ENCODE results near the gene CRLF2. TPM values are rescaled to one million over a fixed set of nuclear protein-coding genes. Genes with fewer than 3 reads are reported as not detected.
"Not testable (repeated sequence)": the region's sequence is repeated elsewhere in the genome, so short reads cannot be mapped to it uniquely, and the experiment has no call there.

Gene CRLF2
- total and polyA plus RNA-seq, 10 of the 15 experiments (the other 5 are each of a cell fraction or from before 2014, with no cell fraction given) = 2.7 to 7.2 (median 4.5) TPM

- TF ChIP-seq NRF1 (conservative IDR thresholded peaks at IDR 0.05; ENCODE audit: low read depth, low read length) = no peak
- TF ChIP-seq RELA (IDR thresholded peaks at IDR 0.05; ENCODE audit: borderline replicate concordance, partially characterized antibody) = no peak
Observed at GRCh38 chrX:1182211-1182610, 30.2 kb downstream of the CRLF2 start (continued).

- RAD21 ChIA-PET (ENCODE audit: unreplicated experiment); H3K4me1 ChIP-seq (ENCODE audit: control insufficient read depth, insufficient read depth, low read length); H3K79me2 ChIP-seq (ENCODE audit: control insufficient read depth, insufficient read depth, low read length); BruUV-seq (replicated peaks); H4K20me1 ChIP-seq (ENCODE audit: control insufficient read depth, insufficient read depth); DNase-seq (ENCODE audit: low read depth, low spot score); intact Hi-C loops (cut with micrococcal nuclease; ENCODE audit: unreplicated experiment); CTCF ChIA-PET; H3K9me3 ChIP-seq (replicated peaks; ENCODE audit: control insufficient read depth, insufficient read depth, low read length); H3K27ac ChIP-seq (ENCODE audit: control insufficient read depth, insufficient read depth); H3K4me3 ChIP-seq; H3K4me2 ChIP-seq (ENCODE audit: control insufficient read depth, insufficient read depth); H3K27me3 ChIP-seq (replicated peaks in 1 of 2; ENCODE audit: control insufficient read depth in 2 of 2, insufficient read depth in 2 of 2, low read length in 1 of 2); POLR2A ChIA-PET; in situ Hi-C loops (cut with MboI); FAIRE-seq; SMC1A ChIA-PET (ENCODE audit: uncharacterized antibody, unreplicated experiment); H2AFZ ChIP-seq (ENCODE audit: control insufficient read depth, low read depth, low read length); ATAC-seq; H3K9ac ChIP-seq (ENCODE audit: control insufficient read depth, insufficient read depth, low read length); H3K36me3 ChIP-seq (ENCODE audit: control insufficient read depth in 2 of 2, insufficient read depth in 2 of 2, low read length in 1 of 2): not testable (repeated sequence)
- 54% methylated on average over 14 of the region's 14 CpGs for WGBS (ENCODE audit: insufficient coverage, insufficient replicate concordance, low lambda C conversion rate, missing lambda C conversion rate)
Observed at GRCh38 chrX:1181661-1182060, 30.8 kb downstream of the CRLF2 start.

- Histone ChIP-seq H3K4me2 (ENCODE audit: control insufficient read depth, insufficient read depth) (no peak overlapping the region), H3K36me3 (ENCODE audit: control insufficient read depth in 2 of 2, insufficient read depth in 2 of 2, low read length in 1 of 2) (no peaks in the 10 kb centered on the region), H4K20me1 (ENCODE audit: control insufficient read depth, insufficient read depth) (no peaks in the 10 kb centered on the region), H3K27me3 (replicated peaks in 1 of 2; ENCODE audit: control insufficient read depth in 2 of 2, insufficient read depth in 2 of 2, low read length in 1 of 2) (no peaks in the 10 kb centered on the region), H3K4me3 (no peak overlapping the region), H3K79me2 (ENCODE audit: control insufficient read depth, insufficient read depth, low read length) (no peaks in the 10 kb centered on the region), H3K9me3 (replicated peaks; ENCODE audit: control insufficient read depth, insufficient read depth, low read length) (no peaks in the 10 kb centered on the region), H3K4me1 (ENCODE audit: control insufficient read depth, insufficient read depth, low read length) (no peaks in the 10 kb centered on the region), H3K27ac (ENCODE audit: control insufficient read depth, insufficient read depth) (no peak overlapping the region), H3K9ac (ENCODE audit: control insufficient read depth, insufficient read depth, low read length) (no peak overlapping the region), H2AFZ (ENCODE audit: control insufficient read depth, low read depth, low read length) (no peak overlapping the region)
- FAIRE-seq = no peak
- ATAC-seq = no peak
- no TSS peak for BruUV-seq (replicated peaks)
- WGBS (ENCODE audit: insufficient coverage, insufficient replicate concordance, low lambda C conversion rate, missing lambda C conversion rate) = 33% methylated on average over 11 of the region's 11 CpGs
- SMC1A ChIA-PET (ENCODE audit: uncharacterized antibody, unreplicated experiment) = no interaction called here
- CTCF ChIA-PET = no interaction called here
- in situ Hi-C loops (cut with MboI) = no loop called here
- RAD21 ChIA-PET (ENCODE audit: unreplicated experiment) = no interaction called here
- POLR2A ChIA-PET = no interaction called here
- TF ChIP-seq HDGF (IDR thresholded peaks at IDR 0.05) (no peak), RBBP5 (conservative IDR thresholded peaks at IDR 0.05) (no peak), RUNX3 (IDR thresholded peaks at IDR 0.05; ENCODE audit: low read length) (no peak), ASH2L (IDR thresholded peaks at IDR 0.05; ENCODE audit: borderline replicate concordance, low read depth) (no peak), ZNF687 (IDR thresholded peaks at IDR 0.05) (no peak), ATF3 (IDR thresholded peaks at IDR 0.05; ENCODE audit: borderline replicate concordance, extremely low read depth, low read depth, low read length) (no peak), NR2C2 (IDR thresholded peaks at IDR 0.05; ENCODE audit: borderline replicate concordance, control insufficient read depth, insufficient read length, low read depth) (no peak), POLR2A (IDR thresholded peaks at IDR 0.05; ENCODE audit: low read depth, low read length) (no peak), ZZZ3 (IDR thresholded peaks at IDR 0.05; ENCODE audit: control insufficient read depth, insufficient read length, low read depth) (no peak), SMARCA5 (IDR thresholded peaks at IDR 0.05) (no peak), WRNIP1 (IDR thresholded peaks at IDR 0.05; ENCODE audit: borderline replicate concordance, low read depth, low read length) (no peak), ESRRA (IDR thresholded peaks at IDR 0.05; ENCODE audit: low read length) (no peak), HDAC6 (IDR thresholded peaks at IDR 0.05; ENCODE audit: unreplicated experiment) (no peak)
- no peak for DNase-seq (ENCODE audit: low read depth, low spot score)
- intact Hi-C loops (cut with micrococcal nuclease; ENCODE audit: unreplicated experiment) = no loop called here
Observed at GRCh38 chrX:1181170-1181569, 31.3 kb downstream of the CRLF2 start.

Measured in GM12878 (cell line).